Mucosa of gallbladder (tissue), 1 donor: ENCODE measurements around the gene HSD17B1. TPM values are rescaled to one million over a fixed set of nuclear protein-coding genes. Genes with fewer than 3 reads are reported as not detected.
"Not testable (repeated sequence)": the region's sequence is repeated elsewhere in the genome, so short reads cannot be mapped to it uniquely, and the experiment has no call there.

Source experiments
- DNase-seq: peaks from one replicate; pipeline ENCODE4 v3.0.0-alpha.2; 2020; ENCODE audit warnings: low spot score
- total RNA-seq: library from RNA; stranded (reverse); gene quantifications from one replicate; pipeline ENCODE4 v1.2.1, GENCODE V29; 2021
- donor health status: DM: no; HTN: no; CAD: no.

Gene HSD17B1
- total RNA-seq, 1 donor from 2014 or later: 2.4 TPM

DNA sequence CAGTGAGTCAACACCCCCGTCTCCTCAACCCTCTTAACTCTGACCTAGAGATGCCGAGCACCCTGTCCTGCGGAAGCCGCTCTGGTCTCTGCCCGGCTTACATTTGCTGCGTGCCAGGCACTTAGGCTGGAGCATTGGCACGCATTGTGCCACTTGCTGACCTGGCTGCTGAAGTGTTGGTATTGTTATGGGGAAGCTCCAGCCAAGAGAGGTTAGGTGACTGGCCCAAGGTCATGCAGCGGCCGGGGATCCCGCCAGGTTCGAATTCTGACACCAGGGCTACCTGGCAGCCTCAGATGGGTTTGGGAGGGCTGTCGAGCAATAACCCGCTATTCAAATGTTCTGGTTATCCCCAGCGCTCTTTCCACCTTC lies 5.0 kb upstream of the HSD17B1 start:
- DNase-seq: no peak

DNA sequence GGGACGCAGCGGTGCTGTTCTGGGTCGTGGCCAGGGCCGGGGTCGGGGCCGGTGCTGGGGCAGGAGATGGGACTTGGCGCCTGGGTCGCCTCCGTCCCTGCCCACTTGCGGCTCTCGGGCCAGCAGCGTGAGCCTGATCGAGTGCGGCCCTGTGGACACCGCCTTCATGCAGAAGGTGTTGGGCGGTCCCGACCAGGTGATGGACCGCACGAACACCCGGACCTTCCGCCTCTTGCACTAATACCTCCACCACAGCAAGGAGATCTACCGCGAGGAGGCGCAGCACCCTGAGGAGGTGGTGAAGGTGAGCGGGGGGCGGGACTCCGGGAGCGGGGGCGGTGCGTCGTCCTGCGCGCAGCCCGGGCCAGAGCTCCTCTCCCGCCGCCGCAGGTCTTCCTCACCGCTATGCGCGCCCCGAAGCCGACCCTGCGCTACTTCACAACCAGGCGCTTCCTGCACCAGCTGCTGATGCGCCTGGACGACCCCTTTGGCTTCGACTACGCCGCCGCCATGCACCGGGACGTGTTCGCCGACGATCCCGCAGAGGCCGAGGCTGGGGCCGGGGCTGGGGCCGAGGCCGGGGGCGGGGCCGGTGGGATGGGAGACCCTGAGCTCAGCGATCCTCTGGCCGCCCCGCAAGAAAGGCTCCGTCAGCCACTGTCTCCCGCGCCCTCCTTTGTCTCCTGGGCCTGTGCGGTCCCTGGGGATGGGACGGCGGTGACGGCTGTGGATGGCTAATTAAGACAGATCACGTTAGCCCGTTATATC lies 4.5 kb upstream of the HSD17B1 start:
- peak; percentile 77 for DNase-seq

DNA sequence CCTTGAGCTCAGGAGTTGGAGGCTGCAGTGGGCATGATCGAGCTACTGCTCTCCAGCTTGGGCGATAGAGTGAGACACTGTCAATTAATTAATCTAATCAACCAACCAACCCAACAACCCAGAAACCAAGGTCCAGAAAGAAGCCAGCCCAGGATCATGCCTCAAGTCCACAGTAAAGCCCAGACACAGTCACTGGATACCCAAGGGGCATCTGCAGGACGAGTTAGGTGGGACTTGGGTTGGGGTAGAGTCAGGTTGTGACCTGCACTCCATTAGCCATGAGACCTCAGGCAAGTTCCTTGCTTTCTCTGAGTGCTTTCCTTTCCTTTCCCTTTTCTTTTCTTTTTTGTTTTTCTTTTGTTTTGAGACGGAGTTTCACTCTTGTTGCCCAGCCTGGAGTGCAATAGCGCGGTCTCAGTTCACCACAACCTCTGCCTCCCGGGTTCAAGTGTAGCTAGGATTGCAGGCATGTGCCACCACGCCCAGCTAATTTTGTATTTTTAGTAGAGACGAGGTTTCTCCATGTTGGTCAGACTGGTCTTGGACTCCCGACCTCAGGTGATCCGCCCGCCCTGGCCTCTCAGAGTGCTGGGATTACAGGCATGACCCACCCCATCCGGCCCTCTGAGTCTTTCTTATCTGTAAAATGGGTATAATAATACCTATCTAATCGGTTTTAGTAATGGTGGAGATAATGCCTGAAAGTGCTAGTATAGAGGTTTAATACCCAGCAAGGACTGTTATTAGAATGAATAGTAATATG lies 3.5 kb upstream of the HSD17B1 start:
- DNase-seq: no peak

DNA sequence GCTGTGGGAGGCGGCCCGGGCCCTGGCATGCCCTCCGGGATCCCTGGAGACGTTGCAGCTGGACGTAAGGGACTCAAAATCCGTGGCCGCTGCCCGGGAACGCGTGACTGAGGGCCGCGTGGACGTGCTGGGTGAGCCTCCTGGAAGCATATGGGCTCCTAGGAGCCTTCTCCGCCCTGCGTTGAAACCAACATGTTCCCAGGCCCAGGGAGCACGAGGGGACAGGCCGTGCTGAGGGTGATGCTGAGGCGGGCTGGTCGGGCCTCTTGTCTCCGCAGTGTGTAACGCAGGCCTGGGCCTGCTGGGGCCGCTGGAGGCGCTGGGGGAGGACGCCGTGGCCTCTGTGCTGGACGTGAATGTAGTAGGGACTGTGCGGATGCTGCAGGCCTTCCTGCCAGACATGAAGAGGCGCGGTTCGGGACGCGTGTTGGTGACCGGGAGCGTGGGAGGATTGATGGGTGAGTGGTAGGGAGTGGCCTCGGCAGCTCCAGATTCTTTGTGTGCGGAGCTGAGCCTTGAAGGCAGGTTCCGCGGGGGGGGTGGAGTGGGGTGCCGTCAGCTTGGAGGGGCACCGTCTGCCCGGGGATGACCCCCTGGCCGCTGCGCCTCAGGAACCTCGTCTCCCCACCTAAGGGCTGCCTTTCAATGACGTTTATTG lies 567 bp downstream of the HSD17B1 start:
- no peak for DNase-seq

DNA sequence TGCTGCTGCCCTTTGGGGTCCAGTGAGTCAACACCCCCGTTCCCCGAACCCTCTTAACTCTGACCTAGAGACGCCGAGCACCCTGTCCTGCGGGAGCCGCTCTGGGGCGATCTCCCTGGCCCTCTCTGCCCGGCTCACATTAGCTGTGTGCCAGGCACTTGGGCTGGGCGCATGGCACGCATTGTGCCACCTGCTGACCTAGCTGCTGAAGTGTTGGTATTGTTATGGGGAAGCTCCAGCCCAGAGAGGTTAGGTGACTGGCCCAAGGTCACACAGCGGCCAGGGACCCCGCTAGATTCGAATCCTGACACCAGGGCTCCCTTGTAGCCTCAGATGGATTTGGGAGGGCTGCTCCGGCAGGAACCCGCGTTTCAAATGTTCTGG lies 1.1 kb downstream of the HSD17B1 start:
- no peak for DNase-seq

DNA sequence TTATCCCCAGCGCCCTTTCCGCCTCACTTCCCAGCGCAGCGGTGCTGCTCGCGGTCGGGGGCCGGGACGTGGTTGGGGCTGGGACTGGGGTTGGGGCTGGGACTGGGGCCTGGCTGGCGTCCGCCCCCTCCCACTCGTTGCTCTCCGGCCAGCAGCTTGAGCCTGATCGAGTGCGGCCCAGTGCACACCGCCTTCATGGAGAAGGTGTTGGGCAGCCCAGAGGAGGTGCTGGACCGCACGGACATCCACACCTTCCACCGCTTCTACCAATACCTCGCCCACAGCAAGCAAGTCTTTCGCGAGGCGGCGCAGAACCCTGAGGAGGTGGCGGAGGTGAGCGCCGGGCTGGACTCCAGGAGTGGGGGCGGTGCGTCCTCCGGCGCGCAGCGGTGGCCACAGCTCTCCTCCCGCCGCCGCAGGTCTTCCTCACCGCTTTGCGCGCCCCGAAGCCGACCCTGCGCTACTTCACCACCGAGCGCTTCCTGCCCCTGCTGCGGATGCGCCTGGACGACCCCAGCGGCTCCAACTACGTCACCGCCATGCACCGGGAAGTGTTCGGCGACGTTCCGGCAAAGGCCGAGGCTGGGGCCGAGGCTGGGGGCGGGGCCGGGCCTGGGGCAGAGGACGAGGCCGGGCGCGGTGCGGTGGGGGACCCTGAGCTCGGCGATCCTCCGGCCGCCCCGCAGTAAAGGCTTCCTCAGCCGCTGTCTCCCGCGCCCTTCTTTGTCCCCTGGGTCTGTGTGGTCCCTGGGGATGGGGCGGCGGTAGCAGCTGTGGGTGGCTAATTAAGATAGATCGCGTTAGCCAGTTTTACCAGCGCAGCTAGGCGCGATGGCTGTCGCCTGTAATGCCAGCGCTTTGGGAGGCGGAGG lies 1.8 kb downstream of the HSD17B1 start:
- DNase-seq: peak; percentile 87

DNA sequence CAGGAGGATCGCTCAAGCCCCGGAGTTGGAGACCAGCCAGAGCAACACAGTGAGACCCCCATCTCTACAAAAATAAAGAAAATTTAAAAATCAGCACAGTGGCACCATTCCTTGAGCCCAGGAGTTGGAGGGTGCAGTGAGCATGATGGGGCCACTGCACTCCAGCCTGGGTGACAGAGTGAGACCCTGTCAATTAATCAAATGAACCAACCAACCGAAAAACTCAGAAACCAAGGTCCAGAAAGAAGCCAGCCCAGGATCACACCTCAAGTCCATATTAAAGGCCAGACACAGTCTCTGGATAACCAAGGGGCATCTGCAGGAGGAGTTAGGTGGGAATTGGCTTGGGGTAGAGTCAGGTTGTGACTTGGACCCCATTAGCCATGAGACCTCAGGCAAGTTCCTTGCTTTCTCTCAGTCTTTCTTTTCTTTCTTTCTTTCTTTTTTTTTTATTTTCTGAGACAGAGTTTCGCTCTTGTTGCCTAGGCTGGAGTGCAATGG lies 2.4 kb downstream of the HSD17B1 start:
- no peak for DNase-seq

DNA sequence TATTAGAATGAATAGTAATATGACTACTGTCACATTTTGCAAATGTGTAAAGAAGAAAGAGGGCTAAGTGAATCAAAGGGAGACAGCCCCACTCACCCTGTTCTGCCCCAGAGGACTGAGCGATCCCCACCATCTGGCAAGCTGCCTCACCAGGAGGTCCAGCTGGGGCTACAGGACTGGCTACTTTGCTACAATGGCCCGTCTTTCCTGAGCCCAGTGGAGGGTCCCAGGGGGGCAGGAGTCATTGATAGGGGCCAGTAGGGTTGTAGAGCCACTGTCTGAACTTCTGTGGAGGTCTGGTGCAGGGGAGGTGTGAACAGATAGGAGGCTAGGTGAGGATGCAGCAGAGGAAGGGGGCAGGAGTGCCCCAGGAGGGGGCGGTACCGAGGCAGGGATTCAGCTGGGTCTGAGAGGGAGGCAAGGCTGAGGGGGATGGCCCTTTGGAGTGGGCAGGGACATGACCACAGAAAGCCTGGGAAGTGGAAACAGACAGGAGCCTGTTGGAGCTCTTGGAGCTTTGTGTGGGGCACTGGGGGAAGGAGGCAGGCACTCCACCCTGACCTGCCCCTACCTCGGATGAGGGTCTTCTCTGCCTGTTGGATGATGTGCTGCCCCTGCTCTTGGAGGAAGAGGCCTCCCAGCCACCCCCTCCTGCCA lies 3.4 kb downstream of the HSD17B1 start:
- DNase-seq: not testable (repeated sequence)

DNA sequence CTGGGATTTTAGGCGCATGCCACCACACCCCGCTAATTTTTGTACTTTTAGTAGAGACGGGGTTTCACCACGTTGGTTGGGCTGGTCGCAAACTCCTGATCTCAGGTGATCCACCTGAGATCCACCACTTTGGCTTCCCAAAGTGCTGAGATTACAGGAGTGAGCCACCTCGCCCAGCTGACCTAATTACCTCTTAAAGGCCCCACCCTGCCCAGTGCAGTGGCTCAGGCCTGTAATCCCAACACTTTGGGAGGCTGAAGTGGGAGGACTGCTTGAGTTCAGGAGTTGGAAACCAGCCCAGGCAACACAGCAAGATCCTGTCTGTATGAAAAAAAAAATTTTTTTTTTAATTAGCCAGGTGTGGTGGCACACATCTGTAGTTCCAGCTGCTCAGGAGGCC lies 6.4 kb downstream of the HSD17B1 start:
- no peak for DNase-seq

DNA sequence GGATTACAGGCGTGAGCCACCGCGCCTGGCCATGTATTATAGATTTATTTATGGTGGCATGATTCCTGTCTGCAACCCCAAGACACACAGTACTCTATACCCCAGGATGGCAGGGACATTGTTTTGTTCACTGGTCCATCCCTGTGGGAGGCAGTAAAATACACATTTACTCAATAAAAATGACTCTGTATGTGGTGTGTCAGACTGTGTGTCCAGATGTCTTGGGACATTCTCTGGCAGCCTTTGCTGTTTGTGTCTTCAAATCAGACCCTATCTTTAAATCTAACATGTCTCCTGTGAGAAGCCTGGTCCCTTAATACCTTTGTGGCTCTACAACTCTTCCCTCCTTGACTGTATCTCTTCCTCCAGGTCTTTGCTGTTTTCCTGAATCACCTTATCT lies 7.5 kb downstream of the HSD17B1 start:
- no peak for DNase-seq

DNA sequence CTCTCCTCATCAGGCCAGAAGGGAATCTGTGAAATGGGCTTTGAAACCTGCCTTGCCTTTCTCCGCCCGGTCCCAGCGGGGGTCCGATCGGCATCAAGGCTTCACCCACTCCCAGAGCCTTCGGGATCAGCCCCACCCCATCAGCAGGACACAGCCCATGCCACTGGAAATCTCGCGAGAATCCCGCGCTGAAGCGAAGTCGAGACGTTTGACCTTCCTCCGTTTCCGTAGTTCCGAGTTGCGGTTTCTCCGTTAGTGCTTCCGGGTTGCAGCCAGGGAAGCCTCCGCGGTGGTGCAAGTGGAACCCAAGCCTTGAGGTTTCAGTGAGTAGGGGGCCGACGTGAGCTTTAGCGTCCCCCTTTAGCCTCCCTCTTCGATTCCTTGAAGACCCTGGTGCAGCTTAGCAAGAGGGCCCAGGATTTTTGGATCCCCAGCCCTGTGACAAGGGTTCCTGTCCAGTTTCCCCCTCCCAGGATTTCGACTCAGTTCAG lies 9.2 kb downstream of the HSD17B1 start, which contains the start of gene COASY:
TSS of gene COASY (plus strand) at position 252 of the 491 bp plus-strand sequence. CDS start 475 bp downstream, outside the sequence.
- peak; percentile 97 for DNase-seq

DNA sequence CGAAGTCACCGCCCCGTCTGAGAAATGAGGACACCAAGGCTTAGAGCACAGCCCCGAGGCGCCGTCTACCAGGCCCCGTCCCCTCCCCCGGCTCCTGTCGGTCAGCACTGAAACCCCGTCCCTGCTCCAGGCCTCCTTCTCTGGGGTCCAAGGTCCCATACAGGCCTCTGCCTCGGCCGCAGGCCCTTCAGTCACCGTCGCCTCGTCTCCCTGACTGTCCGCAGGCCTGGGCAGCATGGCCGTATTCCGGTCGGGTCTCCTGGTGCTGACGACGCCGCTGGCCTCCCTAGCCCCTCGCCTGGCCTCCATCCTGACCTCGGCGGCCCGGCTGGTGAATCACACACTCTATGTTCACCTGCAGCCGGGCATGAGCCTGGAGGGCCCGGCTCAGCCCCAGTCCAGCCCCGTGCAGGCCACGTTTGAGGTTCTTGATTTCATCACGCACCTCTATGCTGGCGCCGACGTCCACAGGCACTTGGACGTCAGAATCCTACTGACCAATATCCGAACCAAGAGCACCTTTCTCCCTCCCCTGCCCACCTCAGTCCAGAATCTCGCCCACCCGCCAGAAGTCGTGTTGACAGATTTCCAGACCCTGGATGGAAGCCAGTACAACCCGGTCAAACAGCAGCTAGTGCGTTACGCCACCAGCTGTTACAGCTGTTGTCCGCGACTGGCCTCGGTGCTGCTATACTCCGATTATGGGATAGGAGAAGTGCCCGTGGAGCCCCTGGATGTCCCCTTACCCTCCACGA lies 9.8 kb downstream of the HSD17B1 start:
- DNase-seq: no peak

DNA sequence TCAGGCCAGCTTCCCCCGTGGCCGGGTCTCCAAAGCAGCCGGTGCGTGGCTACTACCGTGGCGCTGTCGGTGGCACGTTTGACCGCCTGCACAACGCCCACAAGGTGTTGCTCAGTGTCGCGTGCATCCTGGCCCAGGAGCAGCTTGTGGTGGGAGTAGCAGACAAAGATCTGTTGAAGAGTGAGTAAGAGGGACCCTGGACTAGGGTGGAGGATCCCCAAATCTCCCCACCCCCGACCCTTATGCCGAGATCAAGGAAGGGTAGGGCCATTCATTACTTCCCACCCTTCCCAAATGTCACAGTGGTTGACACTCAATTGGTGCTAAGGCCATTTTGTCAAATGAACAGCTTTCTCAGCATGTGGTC lies 10.4 kb downstream of the HSD17B1 start:
- no peak for DNase-seq

DNA sequence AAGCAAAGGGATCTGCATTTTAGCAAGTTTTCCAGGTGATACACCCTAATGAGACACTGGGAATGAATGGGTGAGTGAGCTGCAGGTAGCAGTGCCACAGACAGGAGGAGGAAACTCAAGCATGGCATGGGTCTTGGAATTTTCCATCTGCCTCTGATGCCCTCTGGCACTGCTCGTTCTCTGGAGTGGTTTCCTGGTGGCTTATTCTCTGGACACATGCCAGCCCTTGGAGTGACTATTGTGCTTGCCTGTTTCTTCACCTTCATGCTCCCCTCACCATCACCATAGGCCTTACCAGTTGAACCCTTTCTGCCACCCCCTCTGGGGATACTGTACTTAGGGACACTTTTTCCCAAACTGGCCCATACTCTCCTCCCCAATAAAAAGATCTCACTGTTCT lies 10.8 kb downstream of the HSD17B1 start:
- DNase-seq: no peak

DNA sequence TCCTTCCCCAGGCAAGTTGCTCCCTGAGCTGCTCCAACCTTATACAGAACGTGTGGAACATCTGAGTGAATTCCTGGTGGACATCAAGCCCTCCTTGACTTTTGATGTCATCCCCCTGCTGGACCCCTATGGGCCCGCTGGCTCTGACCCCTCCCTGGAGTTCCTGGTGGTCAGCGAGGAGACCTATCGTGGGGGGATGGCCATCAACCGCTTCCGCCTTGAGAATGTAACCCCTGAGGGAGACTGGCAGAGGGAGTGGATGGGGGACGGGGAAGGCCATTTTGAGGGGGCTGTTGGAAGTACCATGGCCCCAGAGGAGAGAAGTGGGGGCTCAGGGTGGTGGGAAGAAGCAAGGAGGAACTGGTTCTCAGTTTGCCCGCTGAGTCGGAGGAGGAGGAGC lies 11.2 kb downstream of the HSD17B1 start:
- DNase-seq: no peak

DNA sequence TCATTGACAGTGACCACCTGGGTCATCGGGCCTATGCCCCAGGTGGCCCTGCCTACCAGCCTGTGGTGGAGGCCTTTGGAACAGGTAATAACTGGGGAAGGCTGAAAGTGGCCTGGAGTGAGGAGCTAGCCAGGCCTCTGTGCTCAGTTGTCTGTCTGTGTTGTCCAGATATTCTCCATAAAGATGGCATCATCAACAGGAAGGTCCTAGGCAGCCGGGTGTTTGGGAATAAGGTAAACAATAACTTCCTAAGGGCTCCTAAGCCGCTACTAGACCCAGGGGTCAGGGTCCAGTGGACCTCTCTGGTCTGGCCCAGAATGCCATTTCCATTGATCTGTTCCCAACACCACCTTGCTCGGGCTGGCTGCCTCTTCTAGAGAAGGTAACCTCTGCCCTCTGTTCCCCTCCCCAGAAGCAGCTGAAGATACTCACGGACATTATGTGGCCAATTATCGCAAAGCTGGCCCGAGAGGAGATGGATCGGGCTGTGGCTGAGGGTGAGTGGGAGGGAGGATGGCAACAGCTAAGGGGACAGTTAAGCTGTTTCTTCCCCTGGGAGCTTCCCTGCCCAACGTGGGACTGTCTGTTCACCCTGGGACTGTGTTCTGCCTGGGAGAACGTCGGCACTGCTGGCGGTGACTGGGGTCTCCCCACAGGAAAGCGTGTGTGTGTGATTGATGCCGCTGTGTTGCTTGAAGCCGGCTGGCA lies 12.2 kb downstream of the HSD17B1 start:
- DNase-seq: no peak

DNA sequence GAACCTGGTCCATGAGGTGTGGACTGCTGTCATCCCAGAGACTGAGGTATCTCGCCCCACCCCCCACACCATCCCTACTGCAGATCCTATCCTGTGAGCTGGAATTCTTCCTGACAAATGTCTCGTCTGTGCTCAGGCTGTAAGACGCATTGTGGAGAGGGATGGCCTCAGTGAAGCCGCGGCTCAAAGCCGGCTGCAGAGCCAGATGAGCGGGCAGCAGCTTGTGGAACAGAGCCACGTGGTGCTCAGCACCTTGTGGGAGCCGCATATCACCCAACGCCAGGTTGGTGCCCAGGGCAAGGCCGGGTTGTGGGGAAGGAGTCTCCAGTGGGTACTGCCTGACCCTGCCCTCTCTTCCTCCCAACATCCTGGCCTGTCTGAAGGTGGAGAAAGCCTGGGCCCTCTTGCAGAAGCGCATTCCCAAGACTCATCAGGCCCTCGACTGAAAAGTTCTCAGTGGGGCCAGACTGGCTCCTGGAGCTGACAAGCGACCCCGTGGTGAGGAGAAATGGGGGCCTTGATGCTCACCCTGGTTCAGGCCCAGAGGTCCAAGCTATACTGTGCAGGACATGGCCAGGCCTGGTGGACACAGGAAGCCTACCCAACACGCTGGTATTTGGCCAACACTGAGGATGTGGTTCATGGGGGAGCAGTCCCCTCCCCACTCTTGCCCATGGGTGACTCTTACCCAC lies 12.9 kb downstream of the HSD17B1 start:
- no peak for DNase-seq

DNA sequence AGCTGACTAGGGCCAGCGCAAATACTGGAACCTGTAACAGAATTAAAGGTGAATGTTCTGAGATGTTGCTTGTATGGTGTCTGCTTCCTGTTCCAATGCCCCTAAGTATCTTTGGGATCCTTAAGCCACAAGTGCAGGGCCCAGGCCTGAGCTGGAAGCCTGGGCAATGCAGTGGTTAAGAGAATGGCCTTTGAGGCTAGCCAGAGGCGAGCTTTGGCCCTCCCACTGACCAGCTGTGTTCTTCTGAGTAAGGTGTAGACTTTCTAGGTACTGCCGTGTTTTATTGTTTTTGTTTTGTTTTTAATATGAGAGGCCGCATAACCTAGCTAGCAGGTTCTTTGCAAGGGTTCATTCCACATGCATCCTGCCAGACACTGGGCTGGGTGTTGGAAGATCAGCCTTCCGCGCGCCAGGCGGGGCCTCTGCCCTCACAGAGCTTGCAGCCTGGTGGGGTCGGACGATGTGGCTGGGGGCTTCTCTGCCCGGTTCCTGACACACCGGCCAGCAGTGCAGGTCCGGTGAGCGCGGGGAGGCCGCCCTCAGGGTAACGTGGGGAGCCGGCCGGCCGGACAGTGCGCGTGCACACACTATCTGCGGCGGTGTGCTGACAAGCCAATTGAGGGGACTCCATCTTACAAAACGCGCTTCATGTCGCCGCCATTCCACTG lies 13.6 kb downstream of the HSD17B1 start:
- no peak for DNase-seq
